K562 (cell line): ENCODE measurements around the gene MFSD6. TPM values are rescaled to one million over a fixed set of nuclear protein-coding genes. Genes with fewer than 3 reads are reported as not detected.

Experiments used
- CCAR2 ChIP-seq: fragments of 200-400 bp; formaldehyde crosslinking; IDR thresholded peaks from 2 replicates; pipeline ENCODE4 v1.6.1; 2017; ENCODE audit warnings: mild to moderate bottlenecking, low read depth, low read length
- CEBPZ ChIP-seq: fragments of 150-350 bp; IDR thresholded peaks from 2 replicates; pipeline ENCODE4 v1.6.1; 2014; ENCODE audit warnings: low read depth, mild to moderate bottlenecking, low read length, borderline replicate concordance
- ESRRA ChIP-seq: fragments of 450-650 bp; IDR thresholded peaks from 2 replicates; pipeline ENCODE4 v1.6.1; 2014; ENCODE audit warnings: low read depth, mild to moderate bottlenecking, moderate library complexity, borderline replicate concordance
- HMG20B ChIP-seq: fragments of 250-450 bp; sonication (Bioruptor Pico); IDR thresholded peaks from 2 replicates; pipeline ENCODE4 v1.5.0; 2021; ENCODE audit warnings: mild to moderate bottlenecking
- KLF1 ChIP-seq: fragments of 450-650 bp; IDR thresholded peaks from 2 replicates; pipeline ENCODE4 v1.6.1; 2016; ENCODE audit warnings: missing genetic modification characterization, missing compliant biosample characterization
- KLF16 ChIP-seq: IDR thresholded peaks from 2 replicates; pipeline ENCODE4 v1.6.1; 2016; ENCODE audit warnings: antibody characterized with exemption
- MECOM ChIP-seq: fragments of 250-450 bp; sonication (Bioruptor Pico); IDR thresholded peaks from 2 replicates; pipeline ENCODE4 v1.8.0; 2022; ENCODE audit warnings: inconsistent platforms
- MEF2A ChIP-seq: IDR thresholded peaks from 2 replicates; pipeline ENCODE4 v1.6.1; 2011; ENCODE audit warnings: low read depth, mild to moderate bottlenecking, low read length, moderate library complexity; ENCODE audit not compliant: control insufficient read depth
- MEF2D ChIP-seq: conservative IDR thresholded peaks from 2 replicates; pipeline ENCODE4 v1.6.1; 2016; ENCODE audit warnings: low read depth, missing genetic modification characterization, missing compliant biosample characterization
- ZNF224 ChIP-seq: sonication (generic); formaldehyde crosslinking; IDR thresholded peaks from 2 replicates; pipeline ENCODE4 v1.8.0; 2022; ENCODE audit warnings: mild to moderate bottlenecking, missing genetic modification reagents
- polyA plus RNA-seq, 8 experiments: library from polyadenylated mRNA; depleted of rRNA in 4 of 8; stranded (reverse) in 5 of 8; unstranded in 3 of 8; fragments of >200 nt; fragmentation: Nextera tagmentation in 2 of 8; fragmentation: Illumina TruSeq in 1 of 8; extraction: Ambion mirVana in 2 of 8; extraction: Trizol in 1 of 8; gene quantifications; 2 replicates each; pipeline versions ENCODE4 v1.2.1 to v1.2.3, GENCODE V29; 2011 to 2014; ENCODE audit warnings: inconsistent platforms in 1 of 8, missing spikeins in 1 of 8
- total RNA-seq, 7 experiments: library from RNA; depleted of rRNA in 6 of 7; stranded (reverse); fragments of >200 nt in 6 of 7; fragmentation: Illumina TruSeq in 2 of 7; extraction: Trizol in 2 of 7; gene quantifications; 2 replicates each; pipeline versions ENCODE4 v1.2.1 to v1.2.3, GENCODE V29; 2011 to 2021; ENCODE audit warnings: low replicate concordance in 1 of 7
- TF ChIP-seq, protein P1 (sequence below): sonication (generic); formaldehyde crosslinking; IDR thresholded peaks from 2 replicates; pipeline ENCODE4 v1.8.0; 2023; ENCODE audit warnings: missing genetic modification reagents, mild to moderate bottlenecking, borderline replicate concordance
- TF ChIP-seq, protein P2 (sequence below): fragments of 450-650 bp; IDR thresholded peaks from 2 replicates; pipeline ENCODE4 v1.6.1; 2017; ENCODE audit warnings: antibody characterized with exemption
- TF ChIP-seq, protein P3 (sequence below): fragments of 250-450 bp; sonication (Bioruptor Pico); IDR thresholded peaks from 2 replicates; pipeline ENCODE4 v1.5.0; 2021

MFSD6 gene
- total and polyA plus RNA-seq, 9 of the 15 experiments (the other 6 are each of a cell fraction or from before 2014, with no cell fraction given): 1.1 to 7.9 (median 4.4) TPM

DNA sequence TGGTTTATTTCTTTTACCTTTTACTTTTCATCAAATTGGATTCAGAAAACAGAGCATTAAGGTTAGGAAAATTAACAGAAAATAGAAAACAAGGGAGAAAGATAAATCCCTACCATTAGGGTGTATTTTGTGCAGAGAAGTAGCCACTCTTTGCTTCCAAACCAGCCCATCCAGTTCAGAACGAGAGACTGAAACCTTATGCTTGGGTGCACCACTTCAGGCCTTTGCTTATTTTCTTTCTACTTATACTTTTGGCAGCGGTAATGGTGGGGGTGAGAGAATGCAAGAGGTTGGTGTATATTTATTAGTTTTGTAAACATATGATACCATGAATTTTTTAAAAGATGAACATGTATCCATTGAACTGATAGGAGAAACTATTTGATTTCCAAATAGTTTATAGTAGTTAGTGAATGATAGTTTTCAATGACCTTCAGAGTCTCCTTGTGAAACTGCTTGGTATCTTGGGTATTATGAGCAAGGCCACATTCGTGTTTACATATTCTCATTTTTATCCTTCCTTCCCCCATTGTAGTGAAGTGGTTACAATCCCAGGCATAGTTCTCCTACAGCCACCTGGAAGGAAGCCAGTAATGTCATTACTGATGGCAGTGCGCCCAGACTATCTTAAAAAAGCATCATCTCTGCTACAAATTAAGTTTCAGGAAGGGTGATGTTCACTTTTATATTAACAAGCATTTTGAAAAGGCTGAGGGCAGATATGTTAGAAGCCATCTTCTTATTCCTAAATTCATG is 60.8 kb downstream of the MFSD6 start (continued):
- TF ChIP-seq, protein P1, sequence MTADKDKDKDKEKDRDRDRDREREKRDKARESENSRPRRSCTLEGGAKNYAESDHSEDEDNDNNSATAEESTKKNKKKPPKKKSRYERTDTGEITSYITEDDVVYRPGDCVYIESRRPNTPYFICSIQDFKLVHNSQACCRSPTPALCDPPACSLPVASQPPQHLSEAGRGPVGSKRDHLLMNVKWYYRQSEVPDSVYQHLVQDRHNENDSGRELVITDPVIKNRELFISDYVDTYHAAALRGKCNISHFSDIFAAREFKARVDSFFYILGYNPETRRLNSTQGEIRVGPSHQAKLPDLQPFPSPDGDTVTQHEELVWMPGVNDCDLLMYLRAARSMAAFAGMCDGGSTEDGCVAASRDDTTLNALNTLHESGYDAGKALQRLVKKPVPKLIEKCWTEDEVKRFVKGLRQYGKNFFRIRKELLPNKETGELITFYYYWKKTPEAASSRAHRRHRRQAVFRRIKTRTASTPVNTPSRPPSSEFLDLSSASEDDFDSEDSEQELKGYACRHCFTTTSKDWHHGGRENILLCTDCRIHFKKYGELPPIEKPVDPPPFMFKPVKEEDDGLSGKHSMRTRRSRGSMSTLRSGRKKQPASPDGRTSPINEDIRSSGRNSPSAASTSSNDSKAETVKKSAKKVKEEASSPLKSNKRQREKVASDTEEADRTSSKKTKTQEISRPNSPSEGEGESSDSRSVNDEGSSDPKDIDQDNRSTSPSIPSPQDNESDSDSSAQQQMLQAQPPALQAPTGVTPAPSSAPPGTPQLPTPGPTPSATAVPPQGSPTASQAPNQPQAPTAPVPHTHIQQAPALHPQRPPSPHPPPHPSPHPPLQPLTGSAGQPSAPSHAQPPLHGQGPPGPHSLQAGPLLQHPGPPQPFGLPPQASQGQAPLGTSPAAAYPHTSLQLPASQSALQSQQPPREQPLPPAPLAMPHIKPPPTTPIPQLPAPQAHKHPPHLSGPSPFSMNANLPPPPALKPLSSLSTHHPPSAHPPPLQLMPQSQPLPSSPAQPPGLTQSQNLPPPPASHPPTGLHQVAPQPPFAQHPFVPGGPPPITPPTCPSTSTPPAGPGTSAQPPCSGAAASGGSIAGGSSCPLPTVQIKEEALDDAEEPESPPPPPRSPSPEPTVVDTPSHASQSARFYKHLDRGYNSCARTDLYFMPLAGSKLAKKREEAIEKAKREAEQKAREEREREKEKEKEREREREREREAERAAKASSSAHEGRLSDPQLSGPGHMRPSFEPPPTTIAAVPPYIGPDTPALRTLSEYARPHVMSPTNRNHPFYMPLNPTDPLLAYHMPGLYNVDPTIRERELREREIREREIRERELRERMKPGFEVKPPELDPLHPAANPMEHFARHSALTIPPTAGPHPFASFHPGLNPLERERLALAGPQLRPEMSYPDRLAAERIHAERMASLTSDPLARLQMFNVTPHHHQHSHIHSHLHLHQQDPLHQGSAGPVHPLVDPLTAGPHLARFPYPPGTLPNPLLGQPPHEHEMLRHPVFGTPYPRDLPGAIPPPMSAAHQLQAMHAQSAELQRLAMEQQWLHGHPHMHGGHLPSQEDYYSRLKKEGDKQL (CRISPR knock-in tag): no peak
- TF ChIP-seq, protein P2, sequence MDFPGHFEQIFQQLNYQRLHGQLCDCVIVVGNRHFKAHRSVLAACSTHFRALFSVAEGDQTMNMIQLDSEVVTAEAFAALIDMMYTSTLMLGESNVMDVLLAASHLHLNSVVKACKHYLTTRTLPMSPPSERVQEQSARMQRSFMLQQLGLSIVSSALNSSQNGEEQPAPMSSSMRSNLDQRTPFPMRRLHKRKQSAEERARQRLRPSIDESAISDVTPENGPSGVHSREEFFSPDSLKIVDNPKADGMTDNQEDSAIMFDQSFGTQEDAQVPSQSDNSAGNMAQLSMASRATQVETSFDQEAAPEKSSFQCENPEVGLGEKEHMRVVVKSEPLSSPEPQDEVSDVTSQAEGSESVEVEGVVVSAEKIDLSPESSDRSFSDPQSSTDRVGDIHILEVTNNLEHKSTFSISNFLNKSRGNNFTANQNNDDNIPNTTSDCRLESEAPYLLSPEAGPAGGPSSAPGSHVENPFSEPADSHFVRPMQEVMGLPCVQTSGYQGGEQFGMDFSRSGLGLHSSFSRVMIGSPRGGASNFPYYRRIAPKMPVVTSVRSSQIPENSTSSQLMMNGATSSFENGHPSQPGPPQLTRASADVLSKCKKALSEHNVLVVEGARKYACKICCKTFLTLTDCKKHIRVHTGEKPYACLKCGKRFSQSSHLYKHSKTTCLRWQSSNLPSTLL: no peak
- no peak for TF ChIP-seq MECOM
- TF ChIP-seq MEF2D (tag): no peak
- no peak for TF ChIP-seq ZNF224 (CRISPR knock-in tag)
- peak; percentile 94 for TF ChIP-seq ESRRA
- TF ChIP-seq KLF16: no peak
- TF ChIP-seq HMG20B (CRISPR knock-in tag): no peak
- TF ChIP-seq KLF1 (tag): no peak
- TF ChIP-seq CEBPZ: no peak
- TF ChIP-seq, protein P3, sequence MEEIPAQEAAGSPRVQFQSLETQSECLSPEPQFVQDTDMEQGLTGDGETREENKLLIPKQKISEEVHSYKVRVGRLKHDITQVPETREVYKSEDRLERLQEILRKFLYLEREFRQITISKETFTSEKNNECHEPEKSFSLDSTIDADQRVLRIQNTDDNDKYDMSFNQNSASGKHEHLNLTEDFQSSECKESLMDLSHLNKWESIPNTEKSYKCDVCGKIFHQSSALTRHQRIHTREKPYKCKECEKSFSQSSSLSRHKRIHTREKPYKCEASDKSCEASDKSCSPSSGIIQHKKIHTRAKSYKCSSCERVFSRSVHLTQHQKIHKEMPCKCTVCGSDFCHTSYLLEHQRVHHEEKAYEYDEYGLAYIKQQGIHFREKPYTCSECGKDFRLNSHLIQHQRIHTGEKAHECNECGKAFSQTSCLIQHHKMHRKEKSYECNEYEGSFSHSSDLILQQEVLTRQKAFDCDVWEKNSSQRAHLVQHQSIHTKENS (CRISPR knock-in tag): no peak
- TF ChIP-seq CCAR2: no peak
- TF ChIP-seq MEF2A: no peak
